ENCODE data around the gene ENTPD8. TPM values are rescaled to one million over a fixed set of nuclear protein-coding genes. Genes with fewer than 3 reads are reported as not detected.

The ENTPD8 gene
- polyA plus RNA-seq, 3 donors, result not detected

- no peaks in the 10 kb centered on the region for H3K36me3 ChIP-seq (replicated peaks in 1 of 2; ENCODE audit: control insufficient read depth in 1 of 2, insufficient read depth in 2 of 2, low read length in 2 of 2)
- no peak overlapping the region for H3K4me2 ChIP-seq (replicated peaks; ENCODE audit: extremely low read depth, low read length, poor library complexity, severe bottlenecking)
- no peaks in the 10 kb centered on the region for H4K20me1 ChIP-seq (ENCODE audit: insufficient read depth, low read length)
- WGBS (ENCODE audit: insufficient coverage), result no CpG with 5 or more reads among the region's 3 CpGs
- no peak overlapping the region for H3K27ac ChIP-seq (ENCODE audit: low read depth in 1 of 2, low read length in 2 of 2)
- TF ChIP-seq, protein P1, sequence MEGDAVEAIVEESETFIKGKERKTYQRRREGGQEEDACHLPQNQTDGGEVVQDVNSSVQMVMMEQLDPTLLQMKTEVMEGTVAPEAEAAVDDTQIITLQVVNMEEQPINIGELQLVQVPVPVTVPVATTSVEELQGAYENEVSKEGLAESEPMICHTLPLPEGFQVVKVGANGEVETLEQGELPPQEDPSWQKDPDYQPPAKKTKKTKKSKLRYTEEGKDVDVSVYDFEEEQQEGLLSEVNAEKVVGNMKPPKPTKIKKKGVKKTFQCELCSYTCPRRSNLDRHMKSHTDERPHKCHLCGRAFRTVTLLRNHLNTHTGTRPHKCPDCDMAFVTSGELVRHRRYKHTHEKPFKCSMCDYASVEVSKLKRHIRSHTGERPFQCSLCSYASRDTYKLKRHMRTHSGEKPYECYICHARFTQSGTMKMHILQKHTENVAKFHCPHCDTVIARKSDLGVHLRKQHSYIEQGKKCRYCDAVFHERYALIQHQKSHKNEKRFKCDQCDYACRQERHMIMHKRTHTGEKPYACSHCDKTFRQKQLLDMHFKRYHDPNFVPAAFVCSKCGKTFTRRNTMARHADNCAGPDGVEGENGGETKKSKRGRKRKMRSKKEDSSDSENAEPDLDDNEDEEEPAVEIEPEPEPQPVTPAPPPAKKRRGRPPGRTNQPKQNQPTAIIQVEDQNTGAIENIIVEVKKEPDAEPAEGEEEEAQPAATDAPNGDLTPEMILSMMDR (IDR thresholded peaks at IDR 0.05), result no peak
- Mint-ChIP-seq H3K9me3 (peaks cover 24 to 46% (median 40%) of the 10 kb centered on the region in 7 donors), H3K36me3 (no peaks in the 10 kb centered on the region), H3K4me3 (no peak overlapping the region), H3K4me1 (peaks cover 2% of the 10 kb centered on the region), H3K27ac (no peak overlapping the region), H3K27me3 (ENCODE audit: low read depth in 3 of 3) (peaks cover 7 to 11% (median 8%) of the 10 kb centered on the region in 3 donors)
- H3K79me2 ChIP-seq (ENCODE audit: insufficient read depth, low read length), result no peaks in the 10 kb centered on the region
- no peaks in the 10 kb centered on the region for H3K27me3 ChIP-seq (ENCODE audit: control insufficient read depth in 2 of 2, insufficient read depth in 2 of 2, low read length in 2 of 2)
- H3K4me3 ChIP-seq (replicated peaks in 1 of 3; ENCODE audit: low read depth in 2 of 3, low read length in 3 of 3), result no peak overlapping the region
- intact Hi-C loops (cut with micrococcal nuclease), result no loop called here
- DNase-seq, result no peak
- H2AFZ ChIP-seq (ENCODE audit: insufficient read depth, low read depth, low read length, poor library complexity, severe bottlenecking), result no peak overlapping the region
- H3K4me1 ChIP-seq (ENCODE audit: control insufficient read depth in 1 of 2, insufficient read depth in 2 of 2, low read length in 2 of 2), result no peaks in the 10 kb centered on the region
- peaks cover 32 to 38% of the 10 kb centered on the region in 2 donors for H3K9me3 ChIP-seq (replicated peaks in 1 of 2; ENCODE audit: control insufficient read depth in 1 of 2, insufficient read depth in 1 of 2, low read length in 2 of 2)
- no peak overlapping the region for H3K9ac ChIP-seq (ENCODE audit: insufficient read depth, low read length, poor library complexity, severe bottlenecking)
Observed at GRCh38 chr9:137475666-137476065, 34.5 kb upstream of the ENTPD8 start.

DNA sequence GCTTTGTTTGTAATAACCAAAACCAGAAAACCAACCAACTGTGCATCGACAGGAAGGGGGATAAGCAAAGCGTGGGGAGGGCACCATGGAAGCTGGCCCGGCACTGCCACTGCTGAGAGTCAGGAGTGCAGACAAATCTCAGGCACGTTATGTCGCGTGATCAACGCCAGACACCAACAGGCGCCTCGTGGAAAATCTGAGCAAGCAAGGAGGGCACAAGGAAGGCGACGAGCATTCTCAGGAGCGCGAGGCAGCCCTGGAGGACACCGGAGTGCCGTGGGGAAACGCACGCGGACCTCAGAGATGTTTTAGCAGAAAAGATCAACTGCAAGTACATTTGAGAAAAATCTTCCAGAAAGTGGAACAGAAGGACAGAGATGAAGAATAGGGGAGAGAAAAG, 33.1 kb upstream of the ENTPD8 start:
- no peak overlapping the region for H3K4me2 ChIP-seq (replicated peaks; ENCODE audit: extremely low read depth, low read length, poor library complexity, severe bottlenecking)
- intact Hi-C loops (cut with micrococcal nuclease), result no loop called here
- H3K79me2 ChIP-seq (ENCODE audit: insufficient read depth, low read length), result no peaks in the 10 kb centered on the region
- no peak overlapping the region for H3K27ac Mint-ChIP-seq
- no peak overlapping the region for H3K27ac ChIP-seq (ENCODE audit: low read depth in 1 of 2, low read length in 2 of 2)
- H3K4me1 ChIP-seq (ENCODE audit: control insufficient read depth in 1 of 2, insufficient read depth in 2 of 2, low read length in 2 of 2), result no peaks in the 10 kb centered on the region
- H3K9me3 ChIP-seq (replicated peaks in 1 of 2; ENCODE audit: control insufficient read depth in 1 of 2, insufficient read depth in 1 of 2, low read length in 2 of 2), result peaks cover 32 to 38% of the 10 kb centered on the region in 2 donors
- no peak overlapping the region for H2AFZ ChIP-seq (ENCODE audit: insufficient read depth, low read depth, low read length, poor library complexity, severe bottlenecking)
- H4K20me1 ChIP-seq (ENCODE audit: insufficient read depth, low read length), result no peaks in the 10 kb centered on the region
- no peak overlapping the region for H3K4me3 Mint-ChIP-seq
- WGBS (ENCODE audit: insufficient coverage), result 97% methylated on average over 10 of the region's 18 CpGs
- no peak for DNase-seq
- H3K9ac ChIP-seq (ENCODE audit: insufficient read depth, low read length, poor library complexity, severe bottlenecking), result no peak overlapping the region
- no peaks in the 10 kb centered on the region for H3K36me3 Mint-ChIP-seq
- H3K36me3 ChIP-seq (replicated peaks in 1 of 2; ENCODE audit: control insufficient read depth in 1 of 2, insufficient read depth in 2 of 2, low read length in 2 of 2), result no peaks in the 10 kb centered on the region
- H3K4me1 Mint-ChIP-seq, result peaks cover 5% of the 10 kb centered on the region
- H3K27me3 Mint-ChIP-seq (ENCODE audit: low read depth in 3 of 3), result peaks cover 8 to 12% (median 10%) of the 10 kb centered on the region in 3 donors
- H3K9me3 Mint-ChIP-seq, result peaks cover 24 to 46% (median 40%) of the 10 kb centered on the region in 7 donors
- TF ChIP-seq, protein P1 (IDR thresholded peaks at IDR 0.05), result no peak
- no peaks in the 10 kb centered on the region for H3K27me3 ChIP-seq (ENCODE audit: control insufficient read depth in 2 of 2, insufficient read depth in 2 of 2, low read length in 2 of 2)
- no peak overlapping the region for H3K4me3 ChIP-seq (replicated peaks in 1 of 3; ENCODE audit: low read depth in 2 of 3, low read length in 3 of 3)

Measured in CD14-positive monocyte (primary cell).